Hepatic stellate cell (primary cell): Measurements from ENCODE around the gene GGT6.

Experiments
- DNase-seq: peaks from one replicate; pipeline ENCODE4 v3.0.0; 2011; ENCODE audit warnings: low spot score

GGT6 gene

GRCh38 chr17:4574448-4575045 is 14.2 kb upstream of the GGT6 start:
- DNase-seq: no peak

GRCh38 chr17:4573669-4574068 is 13.3 kb upstream of the GGT6 start:
- no peak for DNase-seq

- DNase-seq: no peak
Measured at GRCh38 chr17:4573115-4573514, 12.7 kb upstream of the GGT6 start.

- no peak for DNase-seq
Measured at GRCh38 chr17:4572131-4572530, 11.8 kb upstream of the GGT6 start.

GRCh38 chr17:4569591-4569990 is 9.2 kb upstream of the GGT6 start:
- DNase-seq: no peak

GRCh38 chr17:4566785-4567184 is 6.4 kb upstream of the GGT6 start:
- DNase-seq: peak; percentile 76

GRCh38 chr17:4565209-4566141 is 5.1 kb upstream of the GGT6 start:
- DNase-seq: peak; percentile 75

- DNase-seq: no peak
Measured at GRCh38 chr17:4562015-4562969, 1.9 kb upstream of the GGT6 start.

- no peak for DNase-seq
Measured at GRCh38 chr17:4560837-4561256, 470 bp upstream of the GGT6 start.

GRCh38 chr17:4559966-4560365 is 411 bp downstream of the GGT6 start:
- DNase-seq: no peak

- no peak for DNase-seq
Measured at GRCh38 chr17:4559139-4559791, 1.1 kb downstream of the GGT6 start.

GRCh38 chr17:4558347-4558971 is 1.9 kb downstream of the GGT6 start:
- DNase-seq: no peak

GRCh38 chr17:4557626-4558346 is 2.6 kb downstream of the GGT6 start:
- DNase-seq: no peak

- no peak for DNase-seq
Measured at GRCh38 chr17:4556996-4557395, 3.4 kb downstream of the GGT6 start.

- no peak for DNase-seq
Measured at GRCh38 chr17:4555873-4556759, 4.3 kb downstream of the GGT6 start.

GRCh38 chr17:4554997-4555799 is 5.2 kb downstream of the GGT6 start, which contains the start of gene MYBBP1A:
Gene MYBBP1A (minus strand): TSS chr17:4555384. CDS start chr17:4555324, 60 bp downstream.
- DNase-seq: peak; percentile 100

- DNase-seq: no peak
Measured at GRCh38 chr17:4554441-4554996, 5.9 kb downstream of the GGT6 start.

- DNase-seq: no peak
Measured at GRCh38 chr17:4553669-4554068, 6.7 kb downstream of the GGT6 start.
